Mesenchymal stem cell (in vitro differentiated cells and primary cell): Measurements from ENCODE around the gene FARP1.

Experiments
- DNase-seq: peaks from one replicate; pipeline ENCODE4 v3.0.0-alpha.2; 2013
- H2AFZ ChIP-seq: one replicate; pipeline ENCODE4 v1.6.1; 2013; ENCODE audit warnings: low read depth, mild to moderate bottlenecking, control low read depth, inconsistent platforms, low read length, moderate library complexity
- H2AK5ac ChIP-seq: 2 replicates; pipeline ENCODE4 v1.6.1; 2013; ENCODE audit warnings: low read length, moderate library complexity, mild to moderate bottlenecking, inconsistent platforms; ENCODE audit not compliant: severe bottlenecking
- H2BK120ac ChIP-seq: one replicate; pipeline ENCODE4 v1.6.1; 2013; ENCODE audit warnings: low read depth, mild to moderate bottlenecking, inconsistent platforms, low read length, moderate library complexity
- H2BK12ac ChIP-seq, 2 experiments: one replicate each; pipeline ENCODE4 v1.6.1; 2013; ENCODE audit warnings: inconsistent platforms in 2 of 2, low read length in 2 of 2, mild to moderate bottlenecking in 2 of 2, moderate library complexity in 2 of 2, control low read depth in 1 of 2
- H2BK15ac ChIP-seq: one replicate; pipeline ENCODE4 v1.6.1; 2013; ENCODE audit warnings: mild to moderate bottlenecking, low read depth, inconsistent platforms; ENCODE audit not compliant: poor library complexity, severe bottlenecking
- H2BK5ac ChIP-seq: 2 replicates; pipeline ENCODE4 v1.6.1; 2013; ENCODE audit warnings: low read depth, mild to moderate bottlenecking, low read length, control low read depth, inconsistent platforms; ENCODE audit not compliant: poor library complexity, severe bottlenecking
- H3K14ac ChIP-seq, 2 experiments: one replicate each; pipeline ENCODE4 v1.6.1; 2013; ENCODE audit warnings: inconsistent platforms in 2 of 2, low read length in 2 of 2, control low read depth in 1 of 2, mild to moderate bottlenecking in 1 of 2, moderate library complexity in 1 of 2
- H3K18ac ChIP-seq, 2 experiments: one replicate each; pipeline ENCODE4 v1.6.1; 2013; ENCODE audit warnings: inconsistent platforms in 2 of 2, low read length in 2 of 2, control low read depth in 1 of 2, low read depth in 1 of 2, mild to moderate bottlenecking in 1 of 2
- H3K23ac ChIP-seq, 2 experiments: one replicate each; pipeline ENCODE4 v1.6.1; 2013; ENCODE audit warnings: inconsistent platforms in 2 of 2, low read length in 2 of 2, mild to moderate bottlenecking in 2 of 2, moderate library complexity in 2 of 2, control low read depth in 1 of 2
- H3K27ac ChIP-seq: 2 replicates; pipeline ENCODE4 v1.5.1; 2013; ENCODE audit warnings: mild to moderate bottlenecking, moderate library complexity, low read length, control low read depth, inconsistent platforms; ENCODE audit not compliant: poor library complexity, severe bottlenecking
- H3K27me3 ChIP-seq, 2 experiments: 2 replicates each; pipeline versions ENCODE4 v1.6.1 to v1.7.0; 2013; ENCODE audit warnings: low read length in 2 of 2, mild to moderate bottlenecking in 2 of 2, moderate library complexity in 2 of 2, control low read depth in 1 of 2, inconsistent platforms in 1 of 2; ENCODE audit not compliant: control insufficient read depth in 1 of 2, insufficient read depth in 1 of 2
- H3K36me3 ChIP-seq, 2 experiments: 2 replicates each; pipeline versions ENCODE4 v1.6.1 to v1.7.0; 2013; ENCODE audit warnings: low read length in 2 of 2, control low read depth in 1 of 2, inconsistent platforms in 1 of 2, low read depth in 1 of 2, mild to moderate bottlenecking in 1 of 2; ENCODE audit not compliant: insufficient read depth in 2 of 2, control insufficient read depth in 1 of 2
- H3K4ac ChIP-seq, 2 experiments: one replicate each; pipeline ENCODE4 v1.6.1; 2013; ENCODE audit warnings: inconsistent platforms in 2 of 2, low read length in 2 of 2, mild to moderate bottlenecking in 2 of 2, moderate library complexity in 2 of 2, control low read depth in 1 of 2, low read depth in 1 of 2
- H3K4me1 ChIP-seq: 2 replicates; pipeline ENCODE4 v1.6.1; 2013; ENCODE audit warnings: low read depth, low read length, control low read depth; ENCODE audit not compliant: control insufficient read depth, insufficient read depth
- H3K4me2 ChIP-seq: 2 replicates; pipeline ENCODE4 v1.6.1; 2013; ENCODE audit warnings: low read length, mild to moderate bottlenecking, inconsistent platforms; ENCODE audit not compliant: poor library complexity, severe bottlenecking
- H3K4me3 ChIP-seq, 2 experiments: 2 replicates each; pipeline versions ENCODE4 v1.5.1 to v1.7.0; 2013; ENCODE audit warnings: low read length in 2 of 2, mild to moderate bottlenecking in 2 of 2, control low read depth in 1 of 2, low read depth in 1 of 2; ENCODE audit not compliant: insufficient read depth in 1 of 2
- H3K79me1 ChIP-seq: replicated peaks from 2 replicates; pipeline ENCODE4 v1.6.1; 2013; ENCODE audit warnings: mild to moderate bottlenecking, control low read depth, low read length, inconsistent platforms; ENCODE audit not compliant: poor library complexity, severe bottlenecking
- H3K9ac ChIP-seq: 2 replicates; pipeline ENCODE4 v1.7.0; 2013; ENCODE audit warnings: mild to moderate bottlenecking, low read length, moderate library complexity
- H3K9me3 ChIP-seq: 2 replicates; pipeline ENCODE4 v1.7.0; 2013; ENCODE audit warnings: mild to moderate bottlenecking, low read length; ENCODE audit not compliant: control insufficient read depth
- H4K8ac ChIP-seq: one replicate; pipeline ENCODE4 v1.6.1; 2013; ENCODE audit warnings: inconsistent platforms, mild to moderate bottlenecking, low read length, moderate library complexity
- H4K91ac ChIP-seq: one replicate; pipeline ENCODE4 v1.6.1; 2013; ENCODE audit warnings: mild to moderate bottlenecking, low read length, inconsistent platforms
- WGBS: methylation state at CpG from one replicate; pipeline ENCODE4 v1.1.7; 2013; ENCODE audit warnings: mixed read lengths; 5-methylcytosine and 5-hydroxymethylcytosine counted together

The FARP1 gene

GRCh38 chr13:98451676-98452470, 309.0 kb downstream of the FARP1 start:
- Histone ChIP-seq H4K91ac (no peak overlapping the region), H2BK5ac (no peak overlapping the region), H3K4ac (no peak overlapping the region), H4K8ac (peak overlapping the region; percentile 56), H2BK120ac (no peak overlapping the region), H3K79me1 (peaks cover 22% of the 10 kb centered on the region), H3K27ac (no peak overlapping the region), H3K27me3 (no peaks in the 10 kb centered on the region), H3K4me2 (no peak overlapping the region), H3K4me1 (peaks cover 26% of the 10 kb centered on the region), H2BK12ac (no peak overlapping the region), H3K36me3 (peaks cover 53 to 71% of the 10 kb centered on the region in 2 experiments), H3K4me3 (no peak overlapping the region), H3K23ac (no peak overlapping the region), H3K18ac (peak overlapping the region in 1 of 2 experiments; percentile 11), H3K9me3 (no peaks in the 10 kb centered on the region), H2AFZ (no peak overlapping the region), H2AK5ac (no peak overlapping the region), H3K9ac (peak overlapping the region; percentile 68), H3K14ac (no peak overlapping the region), H2BK15ac (no peak overlapping the region)
- 93% methylated on average over 18 of the region's 23 CpGs for WGBS
- DNase-seq = no peak

GRCh38 chr13:98452851-98453843, 310.3 kb downstream of the FARP1 start:
- no peak overlapping the region for H3K27ac ChIP-seq
- H2BK120ac ChIP-seq = no peak overlapping the region
- H3K4me2 ChIP-seq = no peak overlapping the region
- H2AFZ ChIP-seq = no peak overlapping the region
- H3K4ac ChIP-seq = no peak overlapping the region
- H2BK5ac ChIP-seq = no peak overlapping the region
- H4K91ac ChIP-seq = no peak overlapping the region
- H3K23ac ChIP-seq = no peak overlapping the region
- H2BK15ac ChIP-seq = no peak overlapping the region
- no peak overlapping the region for H4K8ac ChIP-seq
- no peak overlapping the region for H3K14ac ChIP-seq
- H3K27me3 ChIP-seq = no peaks in the 10 kb centered on the region
- H3K4me1 ChIP-seq = peaks cover 25% of the 10 kb centered on the region
- H3K4me3 ChIP-seq = no peak overlapping the region
- H3K9ac ChIP-seq = peak overlapping the region; percentile 68
- no peak overlapping the region for H2AK5ac ChIP-seq
- 95% methylated on average over 15 of the region's 15 CpGs for WGBS
- no peak for DNase-seq
- H2BK12ac ChIP-seq = no peak overlapping the region
- peaks cover 21% of the 10 kb centered on the region for H3K79me1 ChIP-seq
- H3K36me3 ChIP-seq = peaks cover 45 to 69% of the 10 kb centered on the region in 2 experiments
- H3K18ac ChIP-seq = no peak overlapping the region
- H3K9me3 ChIP-seq = no peaks in the 10 kb centered on the region

GRCh38 chr13:98454389-98454881, 311.5 kb downstream of the FARP1 start:
- peak overlapping the region in 1 of 2 experiments; percentile 54 for H3K4ac ChIP-seq
- no peak overlapping the region for H2BK120ac ChIP-seq
- H3K36me3 ChIP-seq = peaks cover 46 to 68% of the 10 kb centered on the region in 2 experiments
- H3K27ac ChIP-seq = no peak overlapping the region
- H2BK5ac ChIP-seq = no peak overlapping the region
- peak overlapping the region; percentile 1 for H4K8ac ChIP-seq
- no peak overlapping the region for H4K91ac ChIP-seq
- H3K14ac ChIP-seq = peak overlapping the region in 1 of 2 experiments; percentile 93
- no peaks in the 10 kb centered on the region for H3K9me3 ChIP-seq
- H2BK15ac ChIP-seq = no peak overlapping the region
- peak overlapping the region; percentile 68 for H3K9ac ChIP-seq
- DNase-seq = peak; percentile 75
- H3K23ac ChIP-seq = no peak overlapping the region
- peak overlapping the region in 1 of 2 experiments; percentile 30 for H3K4me3 ChIP-seq
- H2AFZ ChIP-seq = no peak overlapping the region
- no peaks in the 10 kb centered on the region for H3K27me3 ChIP-seq
- H3K4me1 ChIP-seq = peaks cover 22% of the 10 kb centered on the region
- H3K18ac ChIP-seq = peak overlapping the region in 1 of 2 experiments; percentile 84
- no peak overlapping the region for H2AK5ac ChIP-seq
- peaks cover 24% of the 10 kb centered on the region for H3K79me1 ChIP-seq
- no peak overlapping the region for H2BK12ac ChIP-seq
- 64% methylated on average over 7 of the region's 7 CpGs for WGBS
- no peak overlapping the region for H3K4me2 ChIP-seq
